NCI-H2196 (cell line): ENCODE measurements around the gene MSMO1.
"Not testable (repeated sequence)": the region's sequence is repeated elsewhere in the genome, so short reads cannot be mapped to it uniquely, and the experiment has no call there.

Experiments
- DNase-seq: peaks from one replicate; lab custom pipeline; 2025; ENCODE audit not compliant: unreplicated experiment; lab: John Stamatoyannopoulos, UW

Gene MSMO1

DNA sequence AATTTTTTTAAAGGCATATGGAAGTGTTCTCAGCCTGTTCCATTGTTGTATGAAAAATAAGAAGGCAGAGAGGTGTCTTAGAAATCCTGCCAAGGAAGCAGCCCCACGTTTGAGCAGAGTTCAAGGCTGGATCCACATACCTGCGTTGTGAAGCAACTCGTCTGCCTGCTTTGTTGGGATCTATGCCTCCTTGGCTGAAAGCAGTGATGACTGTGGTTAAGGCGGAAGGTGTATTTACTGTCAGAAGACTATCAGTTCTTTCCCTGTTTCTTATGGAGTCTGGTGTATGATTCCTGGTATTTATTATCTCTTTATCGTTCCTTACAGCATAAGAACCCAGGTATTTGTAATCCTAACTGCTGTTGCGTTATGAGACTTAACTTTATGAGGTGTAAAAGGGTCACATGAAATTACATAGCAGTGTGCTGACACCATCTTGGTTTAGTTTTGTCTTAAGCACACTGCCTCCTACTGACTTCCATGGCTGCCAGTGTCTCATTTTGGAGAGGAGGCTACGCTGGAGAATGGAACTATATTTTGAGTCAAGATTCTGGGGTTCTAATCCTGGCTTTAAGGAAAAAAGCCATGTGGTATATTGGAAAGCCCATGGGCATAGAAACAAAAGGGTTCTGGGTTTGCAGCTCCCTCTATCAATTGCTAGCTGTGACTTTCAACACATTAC lies 3.1 kb upstream of the MSMO1 start:
- no peak for DNase-seq

DNA sequence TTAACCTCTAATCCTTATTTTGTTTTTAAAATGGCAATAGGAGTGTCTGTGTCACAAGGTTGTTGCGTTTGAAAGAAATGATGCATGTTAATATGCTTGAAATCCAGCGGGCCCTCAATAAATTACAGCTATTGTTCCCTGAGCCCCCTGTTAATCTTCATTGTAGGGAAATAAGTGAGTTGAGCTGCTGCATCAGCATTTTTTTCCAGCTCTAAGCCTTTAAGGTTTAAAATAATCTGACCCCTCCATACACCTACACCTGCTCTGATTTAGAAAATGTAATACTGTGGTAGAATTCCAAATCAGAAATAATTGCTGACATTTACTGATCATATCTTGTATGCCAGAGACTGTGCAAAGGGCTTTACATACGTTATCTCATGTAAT lies 2.6 kb upstream of the MSMO1 start:
- DNase-seq: no peak

DNA sequence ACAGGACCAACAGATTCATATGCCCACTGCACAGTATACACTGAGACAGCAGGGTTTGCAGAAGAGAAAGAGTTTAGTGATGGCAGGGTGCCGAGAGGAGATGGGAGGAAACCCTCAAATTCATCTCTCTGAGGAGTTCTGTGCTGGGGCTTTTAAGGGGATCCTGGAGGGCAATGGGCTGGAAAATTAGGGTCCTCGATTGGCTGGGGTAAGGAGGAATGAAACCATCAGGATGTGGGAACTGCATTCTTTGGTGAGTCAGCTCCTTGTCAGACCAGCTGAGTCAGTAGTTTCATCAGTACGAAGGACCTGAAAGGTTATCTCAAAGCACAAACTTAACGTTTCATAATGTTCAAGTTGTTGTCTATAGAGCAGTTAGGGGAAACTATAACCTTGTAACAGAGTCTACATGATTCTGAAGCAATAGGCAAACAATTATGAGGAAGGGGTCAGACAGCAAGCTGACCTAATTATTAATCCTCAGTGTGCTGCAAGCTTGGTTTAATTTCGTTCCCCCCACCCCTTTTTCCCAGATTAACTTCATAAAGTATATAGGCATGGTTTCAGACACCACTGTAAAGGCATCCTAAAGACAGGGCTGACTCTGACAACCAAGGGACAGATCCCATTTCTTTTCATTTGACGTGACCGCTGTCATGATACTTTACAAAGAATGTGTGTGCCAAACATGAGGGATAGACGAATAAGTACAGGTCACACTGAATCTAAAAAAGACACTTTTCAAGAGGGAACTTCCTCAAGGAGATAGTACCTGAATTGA lies 1.5 kb upstream of the MSMO1 start:
- DNase-seq: no peak

DNA sequence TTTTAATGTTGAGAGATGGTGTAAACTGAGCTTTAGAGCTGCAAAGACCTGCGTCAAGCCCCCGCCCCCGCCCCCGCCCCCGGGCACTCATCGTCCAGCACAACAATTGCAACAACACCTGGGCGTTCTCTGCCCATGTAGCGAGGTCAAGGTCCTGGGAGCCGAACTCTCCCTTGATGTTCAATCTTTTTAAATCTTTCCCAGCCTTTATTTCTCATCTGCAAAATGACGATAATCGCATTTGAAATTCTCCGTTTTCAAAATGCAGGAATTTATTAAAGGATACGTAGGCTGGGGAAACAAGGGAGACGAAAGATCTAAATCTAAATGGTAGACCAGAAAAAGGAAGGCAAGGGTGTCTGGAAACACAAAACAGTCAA lies 648 bp upstream of the MSMO1 start:
- peak; percentile 13 for DNase-seq

DNA sequence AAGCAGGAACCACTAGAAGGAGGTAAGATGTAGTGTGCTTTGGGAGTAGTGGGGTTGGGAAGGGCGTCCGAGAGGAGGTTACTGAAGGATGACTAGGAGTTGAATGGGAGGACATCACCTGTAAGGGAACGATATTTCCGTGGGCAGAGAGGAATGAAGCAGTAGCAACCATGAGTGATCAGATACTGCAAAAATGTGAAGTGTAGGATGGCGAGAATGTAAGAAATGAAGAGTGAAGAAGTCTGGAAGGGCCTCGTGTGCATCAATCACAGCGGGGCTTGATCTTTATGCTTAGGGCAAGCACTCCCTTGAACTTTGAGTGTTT lies 594 bp downstream of the MSMO1 start:
- no peak for DNase-seq

DNA sequence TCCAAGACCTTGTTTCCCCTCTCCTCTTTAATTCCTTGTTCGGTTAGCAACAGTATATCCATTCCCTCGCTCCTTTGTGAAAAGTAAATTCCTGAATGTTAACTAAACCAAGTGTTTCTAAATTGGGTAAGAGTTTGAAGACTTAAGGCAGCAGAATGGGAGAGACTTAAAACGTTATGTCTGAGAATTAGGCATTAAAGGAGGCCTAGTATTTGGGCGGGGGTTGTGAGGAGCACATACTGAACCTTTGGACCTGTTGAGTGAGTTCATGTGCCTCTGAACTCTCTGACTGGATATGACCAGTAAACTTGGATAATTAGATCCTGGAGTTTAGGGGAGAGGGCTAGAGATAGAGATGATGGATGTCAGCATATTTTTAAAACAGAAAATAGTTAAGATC lies 1.2 kb downstream of the MSMO1 start:
- DNase-seq: no peak

DNA sequence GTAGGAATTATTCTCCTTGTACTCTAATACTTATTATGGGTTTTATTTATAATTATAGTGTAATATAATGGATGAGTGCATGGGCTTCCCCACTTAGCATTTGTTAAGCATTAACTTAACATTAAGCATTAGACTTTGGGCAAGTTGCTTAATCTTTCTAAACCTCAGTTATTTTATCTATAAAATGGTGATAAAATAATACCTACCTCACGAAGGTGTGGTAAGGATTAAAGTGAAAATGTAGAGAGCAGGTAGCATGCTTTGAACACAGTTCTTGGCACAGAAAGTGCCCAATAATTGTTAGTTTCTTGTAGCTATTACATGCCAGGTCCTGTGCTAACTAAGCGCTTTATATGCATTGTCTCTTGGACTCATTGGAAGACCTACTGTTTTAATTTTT lies 2.6 kb downstream of the MSMO1 start:
- DNase-seq: no peak

DNA sequence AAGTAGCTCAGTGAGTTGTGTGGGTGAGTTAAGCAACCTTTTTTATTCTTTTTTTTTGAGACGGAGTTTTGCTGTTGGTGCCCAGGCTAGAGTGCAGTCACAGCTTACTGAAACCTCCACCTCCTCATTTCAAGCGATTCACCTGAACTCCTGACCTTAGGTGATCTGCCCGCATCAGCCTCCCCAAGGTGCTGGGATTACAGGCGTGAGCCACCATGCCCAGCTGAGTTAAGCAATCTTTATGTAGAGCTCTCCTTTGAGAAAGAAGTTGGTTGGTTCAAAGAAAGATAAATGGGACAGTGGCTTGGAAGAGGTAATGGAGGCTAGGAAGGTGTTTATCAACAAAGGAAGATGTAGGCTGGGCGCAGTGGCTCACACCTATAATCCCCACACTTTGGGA lies 3.2 kb downstream of the MSMO1 start:
- DNase-seq: no peak

DNA sequence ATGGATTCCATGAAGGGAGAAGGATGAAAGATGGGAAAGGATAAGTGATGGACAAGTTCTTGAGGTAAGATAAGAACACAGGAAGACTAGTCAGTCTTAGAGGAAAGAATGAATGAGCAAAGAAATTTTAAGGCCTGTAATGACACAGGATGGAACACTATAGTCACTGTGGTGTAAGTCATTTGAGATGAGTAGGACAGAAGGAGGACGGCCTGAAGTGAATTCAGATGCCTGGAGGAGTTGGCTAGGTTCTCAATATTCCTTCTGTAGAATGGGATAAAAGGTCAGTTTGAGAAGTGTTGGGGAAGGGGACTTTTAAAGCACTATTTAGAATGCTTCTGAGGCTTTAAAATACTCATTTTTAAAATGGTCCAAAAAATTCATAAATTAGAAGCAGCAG lies 3.9 kb downstream of the MSMO1 start:
- no peak for DNase-seq

DNA sequence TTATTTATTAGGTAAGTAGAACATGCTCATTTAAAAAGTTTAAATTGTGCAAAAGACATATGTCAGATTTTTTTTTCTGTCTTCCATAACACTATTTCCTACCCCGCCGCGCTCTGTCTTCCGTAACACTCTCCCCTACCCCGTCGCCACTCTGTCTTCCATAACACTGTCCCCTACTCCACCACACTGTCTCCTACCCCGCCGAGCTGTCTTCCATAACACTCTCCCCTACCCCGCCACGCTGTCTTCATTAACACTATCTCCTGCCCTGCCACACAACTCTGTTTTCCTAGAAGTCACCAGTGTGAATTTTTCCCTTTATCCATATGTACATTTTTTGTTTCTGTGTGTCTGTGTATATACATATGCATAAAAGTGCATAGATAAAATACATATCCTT lies 4.4 kb downstream of the MSMO1 start:
- no peak for DNase-seq

DNA sequence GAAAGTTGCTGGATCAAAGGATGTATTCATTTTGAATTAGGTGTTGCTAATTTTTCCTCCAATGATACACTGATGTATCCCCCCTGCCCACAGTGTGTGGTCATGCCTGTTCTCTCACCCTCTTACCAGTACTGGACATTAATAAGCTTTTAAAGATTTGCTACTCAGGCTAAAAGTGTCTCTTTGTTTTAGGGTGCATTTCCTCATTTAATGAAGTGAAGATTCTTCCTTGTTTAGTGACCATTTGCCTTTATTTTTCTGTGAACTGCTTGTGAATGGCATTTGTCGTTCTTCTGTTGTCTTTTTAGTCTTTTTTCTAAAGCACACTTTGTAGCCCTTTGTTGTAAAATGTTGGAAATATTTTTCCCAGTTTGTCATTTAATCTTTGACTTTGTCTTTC lies 5.0 kb downstream of the MSMO1 start:
- no peak for DNase-seq

DNA sequence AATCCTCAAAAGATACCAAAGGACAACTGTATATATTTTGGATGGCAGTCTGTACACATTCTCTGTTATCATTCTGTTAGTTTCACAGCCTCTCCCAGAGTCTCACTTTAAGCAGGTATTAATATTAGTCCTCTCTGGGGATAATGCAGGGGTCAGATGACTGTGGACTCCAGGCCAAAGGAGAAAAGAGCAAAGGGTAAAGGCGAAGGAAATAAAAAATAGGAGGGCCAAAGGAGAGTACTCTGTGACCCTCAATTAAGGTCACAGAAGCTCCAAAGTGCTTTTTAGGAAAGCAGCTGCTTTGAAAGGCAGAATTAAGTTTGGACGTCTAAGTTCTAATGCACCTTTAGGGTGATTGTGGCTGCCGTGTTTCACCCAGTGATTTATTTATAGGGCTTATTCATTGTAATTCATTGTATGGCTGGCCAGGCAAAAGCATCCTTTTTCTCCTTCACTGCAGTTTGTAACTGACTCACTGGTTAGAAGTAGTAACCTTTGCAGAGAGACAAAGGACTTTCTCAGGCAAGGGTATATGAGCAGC lies 7.8 kb downstream of the MSMO1 start:
- DNase-seq: no peak

DNA sequence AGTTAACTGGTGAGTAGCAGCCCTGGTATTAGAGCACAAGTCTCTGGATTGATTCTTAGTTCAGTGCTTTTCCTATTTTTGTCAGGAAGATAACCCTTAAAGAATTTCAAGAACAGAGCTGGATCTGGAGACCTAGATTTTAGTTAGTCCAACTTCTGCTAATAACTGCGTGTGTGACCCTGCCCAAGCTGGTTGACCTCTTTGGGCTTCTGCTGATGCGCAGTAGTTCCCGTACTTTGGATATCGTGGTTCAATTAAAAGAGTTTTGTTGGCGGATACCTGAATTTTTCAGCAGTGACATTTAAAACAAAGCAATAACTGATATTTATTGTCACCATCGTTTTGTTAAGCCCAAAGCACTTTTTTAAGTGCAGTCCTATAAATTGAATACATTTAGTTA lies 9.3 kb downstream of the MSMO1 start:
- DNase-seq: no peak

DNA sequence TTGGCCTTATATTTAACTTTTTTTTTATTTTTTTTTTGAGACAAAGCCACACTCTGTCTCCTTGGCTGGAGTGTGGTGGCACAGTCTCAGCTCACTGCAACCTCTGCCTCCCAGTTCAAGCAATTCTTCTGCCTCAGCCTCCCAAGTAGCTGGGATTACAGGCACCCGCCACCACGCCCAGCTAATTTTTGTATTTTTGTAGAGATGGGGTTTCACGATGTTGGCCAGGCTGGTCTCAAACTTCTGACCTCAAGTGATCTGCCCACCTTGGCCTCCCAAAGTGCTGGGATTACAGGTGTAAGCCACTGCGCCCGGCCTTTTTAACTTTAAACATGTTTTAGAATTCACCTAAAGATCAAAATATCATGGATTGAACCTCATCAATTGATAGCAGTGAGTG lies 14.9 kb downstream of the MSMO1 start:
- not testable (repeated sequence) for DNase-seq

DNA sequence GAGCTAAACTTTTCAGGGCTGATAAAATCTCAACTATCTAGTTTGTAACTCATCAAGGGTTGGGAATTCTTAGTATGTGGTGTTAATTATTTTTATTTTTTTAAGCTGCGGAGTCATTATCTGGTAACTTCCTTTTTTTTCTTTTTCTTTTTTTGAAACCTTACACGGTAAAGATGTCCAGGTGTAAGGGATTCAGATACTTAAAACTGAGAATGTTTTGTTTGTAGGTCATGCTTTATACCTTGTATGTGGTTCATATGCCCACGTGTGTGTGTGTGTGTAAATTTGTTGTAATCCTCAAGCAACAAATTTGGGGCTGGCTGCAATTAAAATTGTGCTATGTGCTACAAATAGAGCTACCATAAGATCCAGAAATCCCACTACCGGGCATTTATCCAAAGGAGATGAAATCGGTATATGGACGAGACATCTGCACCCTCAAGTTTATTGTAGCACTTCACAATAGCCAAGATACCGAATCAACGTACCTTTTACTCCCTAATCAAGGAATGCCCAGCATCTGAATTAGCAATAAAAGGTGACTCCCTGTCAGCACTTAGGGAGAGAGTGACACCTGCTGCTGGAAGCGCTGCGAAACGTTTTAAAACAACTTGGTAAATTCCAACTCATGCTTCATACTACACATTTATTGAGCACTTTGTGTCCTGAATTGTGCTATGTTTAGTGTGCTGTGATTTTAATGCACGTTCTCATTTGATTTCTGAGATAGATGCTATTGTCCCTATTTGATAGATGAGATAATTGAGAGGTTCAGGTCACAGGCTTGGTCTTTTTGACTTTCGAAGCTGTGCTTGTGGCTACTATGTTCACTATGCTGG lies 16.1 kb downstream of the MSMO1 start:
- peak; percentile 9 for DNase-seq

DNA sequence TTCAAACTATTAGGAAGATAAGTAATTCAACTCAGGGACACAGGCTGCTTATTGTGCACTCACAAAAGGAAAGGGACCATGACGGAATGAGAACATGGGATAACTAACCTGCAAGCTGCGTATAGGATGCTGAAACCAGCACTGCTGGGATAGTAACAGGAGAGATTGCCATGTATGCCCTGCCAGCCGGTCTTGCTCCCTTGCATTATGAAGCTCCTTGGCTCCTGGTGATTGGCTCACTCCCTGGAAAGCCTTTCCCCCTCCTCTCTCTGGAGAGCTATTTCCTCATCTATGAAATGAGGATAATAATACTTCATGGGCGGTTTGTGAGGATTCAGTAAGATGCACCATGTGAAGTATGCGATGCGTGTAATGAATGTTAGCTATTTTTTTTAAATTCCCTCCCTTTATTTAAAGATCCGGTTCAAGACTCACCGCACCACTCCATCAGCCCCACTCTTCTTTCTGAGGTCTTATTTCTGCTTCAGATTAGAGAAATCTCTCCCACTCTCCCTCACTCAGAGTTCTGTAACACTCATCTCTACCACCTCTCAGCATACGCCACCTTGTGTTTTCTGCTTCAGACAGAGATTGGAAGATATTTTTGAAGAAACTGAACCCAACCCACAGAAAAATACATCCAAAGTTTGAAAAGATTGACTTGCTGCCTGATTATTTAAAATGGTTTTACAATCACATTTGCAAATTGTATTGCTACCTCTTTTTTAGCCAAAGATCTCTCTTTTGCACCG lies 18.4 kb downstream of the MSMO1 start:
- DNase-seq: no peak

DNA sequence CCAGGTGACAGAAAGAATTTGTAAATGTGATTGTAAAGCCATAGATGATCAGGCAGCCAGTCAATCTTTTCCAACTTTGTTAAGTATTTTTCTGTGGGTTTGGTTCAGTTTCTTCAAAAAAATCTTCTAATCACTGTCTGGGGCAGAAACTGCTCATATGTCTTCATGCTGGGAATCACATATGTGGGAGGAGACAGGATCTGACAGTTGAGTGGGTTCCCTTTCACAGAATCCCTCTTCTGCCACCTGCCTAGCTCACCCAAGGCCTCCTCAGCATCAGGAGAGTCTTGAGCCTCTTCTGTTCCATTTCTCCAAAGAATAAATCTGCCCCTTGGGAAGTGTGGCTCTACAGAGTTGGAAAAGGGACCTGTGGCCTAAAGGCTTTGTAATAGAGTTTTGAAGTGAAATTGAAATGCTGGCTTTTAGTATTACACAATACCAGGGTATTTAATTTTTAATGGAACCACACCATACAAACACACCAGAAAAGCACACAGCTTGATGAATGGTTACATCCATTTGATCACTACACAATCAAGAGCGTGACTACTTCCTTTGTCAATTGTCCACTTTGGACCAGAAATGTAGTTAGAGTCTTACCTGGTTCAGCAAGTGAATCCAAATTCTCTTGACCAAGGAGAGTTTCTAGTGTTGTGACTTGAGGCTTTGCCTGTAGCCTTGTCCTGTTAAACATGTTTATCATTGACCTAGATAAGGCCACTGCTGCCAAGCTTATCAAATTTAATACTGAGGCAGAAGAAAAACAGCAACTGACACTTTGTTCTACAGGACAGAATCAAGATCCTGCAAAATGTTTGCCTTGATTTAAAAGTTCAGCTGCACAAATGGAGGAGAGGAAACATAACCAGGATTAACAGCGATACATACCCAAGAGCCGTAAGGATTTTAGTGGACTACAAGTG lies 20.4 kb downstream of the MSMO1 start:
- no peak for DNase-seq

DNA sequence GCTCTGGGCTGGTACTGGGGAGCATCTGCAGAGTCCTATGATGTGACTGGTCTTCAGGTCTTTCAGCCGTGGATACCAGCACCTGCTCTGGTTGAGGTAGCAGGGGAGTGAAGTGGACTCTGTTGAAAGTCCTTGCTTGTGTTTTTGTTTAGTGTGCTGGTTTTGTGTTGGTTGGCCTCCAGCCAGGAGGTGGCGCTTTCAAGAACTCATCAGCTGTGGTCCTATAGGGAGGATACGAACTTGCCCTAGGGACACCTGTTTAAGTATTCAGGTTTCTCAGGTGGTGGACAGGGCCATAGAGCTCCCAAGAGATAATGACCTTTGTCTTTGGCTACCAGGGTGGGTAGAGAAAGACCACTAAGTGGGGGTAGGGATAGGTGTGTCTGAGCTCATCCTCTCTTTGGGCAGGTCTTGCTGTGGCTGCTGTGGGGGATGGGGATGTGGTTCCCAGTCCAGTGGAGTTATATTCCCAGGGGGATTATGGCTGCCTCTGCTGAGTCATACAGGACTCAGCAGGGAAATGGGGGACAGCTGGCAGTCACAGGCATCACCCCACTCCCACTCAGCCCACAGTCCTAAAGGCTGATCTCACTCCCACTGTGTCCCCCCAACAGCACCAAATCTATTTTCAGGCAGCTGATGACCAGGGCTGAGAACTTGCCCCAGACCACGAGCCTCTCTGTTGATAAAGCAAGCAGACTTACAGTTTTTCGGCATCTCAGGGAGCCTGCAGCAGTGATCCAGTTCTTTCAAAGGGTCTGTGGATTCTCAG lies 24.1 kb downstream of the MSMO1 start:
- DNase-seq: no peak

DNA sequence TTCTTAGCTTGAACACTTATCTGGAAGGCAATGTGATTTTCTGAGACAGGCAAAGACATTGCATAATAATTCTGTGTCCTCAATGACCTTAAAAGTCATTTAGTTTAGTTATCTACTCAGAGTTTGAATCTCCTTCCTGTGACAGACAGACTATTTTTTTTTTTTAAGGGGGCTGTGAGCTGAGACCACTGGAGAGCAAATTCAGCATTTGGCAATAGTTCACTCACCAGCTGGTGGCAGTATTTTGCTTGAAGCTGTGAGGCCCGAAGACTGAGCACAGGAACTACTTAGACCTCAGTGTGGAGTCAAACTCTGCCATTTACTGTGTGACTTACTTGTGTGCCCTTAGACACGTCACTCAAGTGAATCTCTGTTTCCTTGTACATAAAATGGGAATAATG lies 28.4 kb downstream of the MSMO1 start:
- DNase-seq: peak; percentile 19
